ENCODE results near the gene BRI3BP.
"Not testable (repeated sequence)": the region's sequence is repeated elsewhere in the genome, so short reads cannot be mapped to it uniquely, and the experiment has no call there.

The BRI3BP gene

DNA sequence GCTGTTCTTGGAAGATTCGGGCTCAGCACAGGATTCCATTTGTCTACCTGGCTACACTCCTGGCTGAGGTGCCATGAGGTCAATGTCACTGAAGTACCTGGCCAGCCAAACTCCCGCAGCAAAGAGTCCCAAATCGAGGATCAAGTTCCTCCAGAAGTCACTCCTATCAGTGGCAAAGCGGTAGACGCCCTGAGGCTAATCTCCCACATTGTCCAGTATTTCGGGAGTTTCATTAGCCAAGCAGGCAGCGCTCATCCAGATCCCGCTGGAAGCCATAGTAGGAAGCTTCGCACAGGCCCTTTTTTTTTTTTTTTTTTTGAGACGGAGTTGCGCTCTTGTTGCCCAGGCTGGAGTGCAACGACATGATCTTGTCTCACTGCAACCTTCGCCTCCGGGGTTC is 62.9 kb downstream of the BRI3BP start:
- DNase-seq (ENCODE audit: low read depth), result no peak
- H3K4me3 ChIP-seq (ENCODE audit: low read depth, low read length), result no peak overlapping the region
- no peak for TF ChIP-seq MAX (IDR thresholded peaks at IDR 0.05; ENCODE audit: low read depth, low read length)
- no peak for TF ChIP-seq POLR2A (IDR thresholded peaks at IDR 0.05; ENCODE audit: extremely low read depth, insufficient read length)
- no peak for TF ChIP-seq CTCF (IDR thresholded peaks at IDR 0.05; ENCODE audit: low read depth, low read length)
- TF ChIP-seq MYC (IDR thresholded peaks at IDR 0.05; ENCODE audit: low read depth, low read length), result no peak

- no peak for DNase-seq (ENCODE audit: low read depth)
- no peak overlapping the region for H3K4me3 ChIP-seq (ENCODE audit: low read depth, low read length)
- TF ChIP-seq MYC (IDR thresholded peaks at IDR 0.05; ENCODE audit: low read depth, low read length), result no peak
- TF ChIP-seq CTCF (IDR thresholded peaks at IDR 0.05; ENCODE audit: low read depth, low read length), result no peak
- TF ChIP-seq MAX (IDR thresholded peaks at IDR 0.05; ENCODE audit: low read depth, low read length), result no peak
- no peak for TF ChIP-seq POLR2A (IDR thresholded peaks at IDR 0.05; ENCODE audit: extremely low read depth, insufficient read length)
Measured at GRCh38 chr12:125057708-125058107, 64.3 kb downstream of the BRI3BP start.

DNA sequence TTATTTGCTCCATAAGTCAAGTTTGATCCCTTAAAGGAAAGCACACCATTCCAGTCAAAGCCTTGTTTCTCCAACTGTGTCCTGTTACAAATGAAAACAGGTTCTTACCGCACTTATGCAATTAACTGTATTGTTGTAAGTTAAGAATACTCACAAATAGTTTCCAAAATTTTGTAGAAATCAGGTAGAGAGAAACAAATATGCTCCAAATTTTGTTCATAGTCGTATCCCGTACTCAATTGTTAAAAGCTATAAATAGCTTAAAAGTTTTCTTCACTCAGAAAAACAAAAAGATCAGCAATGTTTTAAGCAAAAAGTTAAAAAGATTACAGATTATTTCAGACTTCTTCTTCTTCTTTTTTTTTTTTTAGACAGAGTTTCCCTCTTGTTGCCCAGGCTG is 67.8 kb downstream of the BRI3BP start:
- TF ChIP-seq POLR2A (IDR thresholded peaks at IDR 0.05; ENCODE audit: extremely low read depth, insufficient read length) (no peak), MAX (IDR thresholded peaks at IDR 0.05; ENCODE audit: low read depth, low read length) (no peak), CTCF (IDR thresholded peaks at IDR 0.05; ENCODE audit: low read depth, low read length) (no peak), MYC (IDR thresholded peaks at IDR 0.05; ENCODE audit: low read depth, low read length) (no peak)
- DNase-seq (ENCODE audit: low read depth), result no peak
- no peak overlapping the region for H3K4me3 ChIP-seq (ENCODE audit: low read depth, low read length)

DNA sequence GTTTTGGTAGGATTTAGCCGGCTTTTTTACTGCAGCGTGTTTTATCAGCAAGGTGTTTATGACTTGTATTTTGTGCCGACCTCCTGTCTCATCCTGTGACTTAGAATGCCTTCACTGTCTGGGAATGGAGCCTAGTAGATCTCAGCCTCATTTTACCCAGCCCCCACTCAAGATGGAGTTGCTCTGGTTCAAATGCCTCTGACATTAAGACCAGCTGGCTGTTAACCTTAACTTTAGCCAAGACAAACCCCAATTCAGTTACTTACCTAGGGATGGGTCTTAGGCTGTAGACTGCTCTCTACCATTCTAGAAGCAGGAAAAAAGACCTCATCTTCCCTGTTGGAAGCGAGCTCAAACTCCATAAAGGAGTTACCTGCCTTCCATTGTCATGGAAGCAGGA is 70.1 kb downstream of the BRI3BP start:
- DNase-seq (ENCODE audit: low read depth); H3K4me3 ChIP-seq (ENCODE audit: low read depth, low read length): not testable (repeated sequence)

DNA sequence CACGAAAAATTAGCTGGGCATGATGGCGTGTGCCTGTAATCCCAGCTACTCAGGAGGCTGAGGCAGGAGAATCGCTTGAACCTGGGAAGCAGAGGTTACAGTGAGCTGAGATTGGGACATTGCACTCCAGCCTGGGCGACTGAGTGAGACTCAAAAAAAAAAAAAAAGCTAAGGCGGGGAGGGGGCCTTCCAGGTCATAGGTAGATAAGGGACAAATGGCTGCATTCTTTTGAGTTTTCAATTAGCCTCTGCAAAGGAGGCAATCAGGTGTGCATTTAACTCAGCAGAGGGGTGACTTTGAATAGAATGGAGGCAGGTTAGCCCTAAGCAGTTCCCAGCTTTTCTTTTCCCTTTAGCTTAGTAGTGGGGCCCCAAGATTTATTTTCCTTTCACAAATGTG is 71.0 kb downstream of the BRI3BP start:
- no peak for DNase-seq (ENCODE audit: low read depth)
- H3K4me3 ChIP-seq (ENCODE audit: low read depth, low read length), result peak overlapping the region; percentile 61
- TF ChIP-seq CTCF (IDR thresholded peaks at IDR 0.05; ENCODE audit: low read depth, low read length), result no peak
- no peak for TF ChIP-seq MYC (IDR thresholded peaks at IDR 0.05; ENCODE audit: low read depth, low read length)
- TF ChIP-seq MAX (IDR thresholded peaks at IDR 0.05; ENCODE audit: low read depth, low read length), result no peak

DNA sequence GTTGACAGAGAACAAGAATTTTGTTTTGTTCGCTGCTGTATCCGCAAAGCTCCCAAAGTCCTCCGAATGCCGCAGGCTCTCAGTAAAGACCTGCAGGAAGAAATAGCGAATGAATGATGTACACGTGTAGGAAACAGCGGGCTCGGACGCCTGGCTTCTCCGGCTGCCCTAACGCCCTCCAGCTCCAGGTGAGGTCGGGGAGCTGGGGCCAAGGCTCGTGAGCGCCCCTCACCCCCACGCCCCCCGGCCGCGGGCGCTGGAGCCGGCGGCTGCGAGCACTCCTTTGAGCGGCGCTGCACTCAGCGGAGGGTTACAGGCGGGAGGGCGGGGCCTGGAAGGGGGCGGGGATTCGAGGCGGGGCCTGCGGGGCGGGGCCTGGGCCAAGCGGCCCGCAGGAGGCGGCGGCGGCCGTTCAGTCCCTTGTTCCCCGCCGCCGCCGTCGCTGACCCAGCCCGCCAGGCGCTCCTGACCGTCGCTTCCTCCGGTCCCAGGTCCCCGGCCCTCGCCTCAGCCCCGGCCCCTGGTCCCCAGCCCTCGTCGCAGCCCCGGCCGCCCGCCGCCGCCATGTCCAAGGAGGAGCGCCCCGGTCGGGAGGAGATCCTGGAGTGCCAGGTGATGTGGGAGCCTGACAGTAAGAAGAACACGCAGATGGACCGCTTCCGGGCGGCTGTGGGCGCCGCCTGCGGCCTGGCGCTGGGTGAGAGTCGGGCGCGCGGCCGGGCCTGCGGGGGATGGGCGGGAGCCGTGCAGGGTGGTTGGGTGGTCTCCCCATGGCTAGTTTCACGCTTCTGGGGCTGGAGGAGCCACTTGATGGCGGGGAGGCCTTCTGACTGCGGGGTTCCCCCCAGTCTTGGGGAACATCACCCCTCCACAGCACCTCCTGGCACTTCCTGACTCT is 71.8 kb downstream of the BRI3BP start, which contains the start of gene AACS:
Gene AACS (plus strand): TSS at position 415 of the 898 bp plus-strand sequence. CDS start 150 bp downstream, at position 565.
- TF ChIP-seq POLR2A (IDR thresholded peaks at IDR 0.05; ENCODE audit: extremely low read depth, insufficient read length) (peak; percentile 40), MAX (IDR thresholded peaks at IDR 0.05; ENCODE audit: low read depth, low read length) (no peak), MYC (IDR thresholded peaks at IDR 0.05; ENCODE audit: low read depth, low read length) (peak; percentile 42), CTCF (IDR thresholded peaks at IDR 0.05; ENCODE audit: low read depth, low read length) (no peak)
- H3K4me3 ChIP-seq (ENCODE audit: low read depth, low read length), result peak within 1 kb of the TSS; percentile 68
- DNase-seq (ENCODE audit: low read depth), result peak; percentile 88

Measured in NB4 (cell line).